HepG2 (cell line): ENCODE results near the gene TBC1D16. TPM values are rescaled to one million over a fixed set of nuclear protein-coding genes. Genes with fewer than 3 reads are reported as not detected.

Experiments used
- ATAD3A ChIP-seq: sonication (generic); formaldehyde crosslinking; IDR thresholded peaks from 2 replicates; pipeline ENCODE4 v1.4.0; 2020; ENCODE audit warnings: missing genetic modification reagents
- HNRNPL ChIP-seq: fragments of 200-400 bp; formaldehyde crosslinking; IDR thresholded peaks from 2 replicates; pipeline ENCODE4 v1.6.1; 2017; ENCODE audit warnings: mild to moderate bottlenecking, low read depth, low read length
- MED13 ChIP-seq: sonication (generic); formaldehyde crosslinking; IDR thresholded peaks from 2 replicates; pipeline ENCODE4 v1.5.0; 2020; ENCODE audit warnings: missing genetic modification reagents
- MEIS1 ChIP-seq: sonication (generic); formaldehyde crosslinking; IDR thresholded peaks from 2 replicates; pipeline ENCODE4 v1.9.0; 2021; ENCODE audit warnings: mild to moderate bottlenecking, missing genetic modification reagents, moderate library complexity, borderline replicate concordance
- MTA3 ChIP-seq: sonication (generic); formaldehyde crosslinking; IDR thresholded peaks from 2 replicates; pipeline ENCODE4 v1.4.0; 2020; ENCODE audit warnings: missing genetic modification reagents
- NFKB2 ChIP-seq: sonication (generic); formaldehyde crosslinking; IDR thresholded peaks from 2 replicates; pipeline ENCODE4 v1.4.0; 2020; ENCODE audit warnings: missing genetic modification reagents, borderline replicate concordance
- SALL1 ChIP-seq: sonication (generic); formaldehyde crosslinking; IDR thresholded peaks from 2 replicates; pipeline ENCODE4 v1.8.0; 2022; ENCODE audit warnings: mild to moderate bottlenecking, missing genetic modification reagents
- SP140L ChIP-seq: sonication (generic); formaldehyde crosslinking; IDR thresholded peaks from 2 replicates; pipeline ENCODE4 v1.4.0; 2020; ENCODE audit warnings: missing genetic modification reagents, borderline replicate concordance
- STAT6 ChIP-seq: sonication (generic); formaldehyde crosslinking; IDR thresholded peaks from 2 replicates; pipeline ENCODE4 v1.4.0; 2020; ENCODE audit warnings: missing genetic modification reagents, mild to moderate bottlenecking, borderline replicate concordance
- ZEB1 ChIP-seq: IDR thresholded peaks from 2 replicates; pipeline ENCODE4 v1.6.1; 2012; ENCODE audit warnings: mild to moderate bottlenecking, low read depth, inconsistent platforms; ENCODE audit not compliant: insufficient replicate concordance
- ZNF362 ChIP-seq: sonication (generic); formaldehyde crosslinking; IDR thresholded peaks from 2 replicates; pipeline ENCODE4 v1.4.0; 2020; ENCODE audit warnings: missing genetic modification reagents, mild to moderate bottlenecking, borderline replicate concordance
- ZNF484 ChIP-seq: sonication (generic); formaldehyde crosslinking; IDR thresholded peaks from 2 replicates; pipeline ENCODE4 v1.5.1; 2020; ENCODE audit warnings: mild to moderate bottlenecking, low read depth, missing genetic modification reagents, borderline replicate concordance
- ZNF775 ChIP-seq: sonication (generic); formaldehyde crosslinking; IDR thresholded peaks from 2 replicates; pipeline ENCODE4 v1.4.0; 2020; ENCODE audit warnings: missing genetic modification reagents, mild to moderate bottlenecking, moderate library complexity, borderline replicate concordance
- polyA plus RNA-seq, 8 experiments: library from polyadenylated mRNA; depleted of rRNA in 3 of 8; stranded (reverse) in 7 of 8; unstranded in 1 of 8; fragments of >200 nt; fragmentation: Illumina TruSeq in 4 of 8; extraction: Trizol in 4 of 8; gene quantifications; 2 replicates each; pipeline versions ENCODE4 v1.2.1 to v1.2.3, GENCODE V29; 2011 to 2016; ENCODE audit warnings: low read depth in 4 of 8, missing spikeins in 1 of 8, mixed read lengths in 1 of 8; ENCODE audit not compliant: insufficient read depth in 1 of 8
- total RNA-seq, 5 experiments: library from RNA; depleted of rRNA; stranded (reverse); fragments of >200 nt; fragmentation: Illumina TruSeq; extraction: Trizol; gene quantifications; 2 replicates each; pipeline ENCODE4 v1.2.3, GENCODE V29; 2016; ENCODE audit warnings: low read depth in 1 of 5
- TF ChIP-seq, protein P1 (sequence below): sonication (generic); formaldehyde crosslinking; IDR thresholded peaks from 2 replicates; pipeline ENCODE4 v1.4.0; 2020; ENCODE audit warnings: missing genetic modification reagents, mild to moderate bottlenecking, borderline replicate concordance

The TBC1D16 gene
- total and polyA plus RNA-seq, 2 of the 13 experiments (the other 11 are each of a cell fraction or from before 2014, with no cell fraction given), result 14.9 to 24.9 TPM

GRCh38 chr17:80002690-80003490 is 32.8 kb downstream of the TBC1D16 start (continued):
- TF ChIP-seq, protein P1, sequence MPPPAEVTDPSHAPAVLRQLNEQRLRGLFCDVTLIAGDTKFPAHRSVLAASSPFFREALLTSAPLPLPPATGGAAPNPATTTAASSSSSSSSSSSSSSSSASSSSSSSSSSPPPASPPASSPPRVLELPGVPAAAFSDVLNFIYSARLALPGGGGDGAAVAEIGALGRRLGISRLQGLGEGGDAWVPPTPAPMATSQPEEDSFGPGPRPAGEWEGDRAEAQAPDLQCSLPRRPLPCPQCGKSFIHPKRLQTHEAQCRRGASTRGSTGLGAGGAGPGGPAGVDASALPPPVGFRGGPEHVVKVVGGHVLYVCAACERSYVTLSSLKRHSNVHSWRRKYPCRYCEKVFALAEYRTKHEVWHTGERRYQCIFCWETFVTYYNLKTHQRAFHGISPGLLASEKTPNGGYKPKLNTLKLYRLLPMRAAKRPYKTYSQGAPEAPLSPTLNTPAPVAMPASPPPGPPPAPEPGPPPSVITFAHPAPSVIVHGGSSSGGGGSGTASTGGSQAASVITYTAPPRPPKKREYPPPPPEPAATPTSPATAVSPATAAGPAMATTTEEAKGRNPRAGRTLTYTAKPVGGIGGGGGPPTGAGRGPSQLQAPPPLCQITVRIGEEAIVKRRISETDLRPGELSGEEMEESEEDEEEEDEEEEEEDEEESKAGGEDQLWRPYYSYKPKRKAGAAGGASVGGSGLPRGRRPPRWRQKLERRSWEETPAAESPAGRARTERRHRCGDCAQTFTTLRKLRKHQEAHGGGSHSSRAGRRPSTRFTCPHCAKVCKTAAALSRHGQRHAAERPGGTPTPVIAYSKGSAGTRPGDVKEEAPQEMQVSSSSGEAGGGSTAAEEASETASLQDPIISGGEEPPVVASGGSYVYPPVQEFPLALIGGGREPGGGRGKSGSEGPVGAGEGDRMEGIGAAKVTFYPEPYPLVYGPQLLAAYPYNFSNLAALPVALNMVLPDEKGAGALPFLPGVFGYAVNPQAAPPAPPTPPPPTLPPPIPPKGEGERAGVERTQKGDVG (CRISPR knock-in tag), result peak; percentile 99
- TF ChIP-seq ZNF484 (no peak), MEIS1 (CRISPR knock-in tag) (no peak), SALL1 (CRISPR knock-in tag) (0 out of 2 replicates have a peak, but pooled peaks have one; percentile 15), ZNF775 (CRISPR knock-in tag) (no peak), ZEB1 (no peak), STAT6 (no peak), ATAD3A (CRISPR knock-in tag) (no peak), MTA3 (CRISPR knock-in tag) (no peak), NFKB2 (CRISPR knock-in tag) (no peak), MED13 (CRISPR knock-in tag) (no peak), ZNF362 (CRISPR knock-in tag) (no peak), SP140L (CRISPR knock-in tag) (no peak), HNRNPL (peak; percentile 59; the same call in 1 of the 2 replicates)
